GM12873 (cell line): ENCODE measurements around the gene PRDM2.

Source experiments
- CTCF ChIP-seq: IDR thresholded peaks from 2 replicates; pipeline ENCODE4 v1.5.1; 2012; ENCODE audit warnings: low read depth, mild to moderate bottlenecking, moderate library complexity, low read length, control low read depth; ENCODE audit not compliant: insufficient read depth; ENCODE audit errors: missing control alignments

PRDM2 gene

GRCh38 chr1:13779930-13780329, 79.9 kb downstream of the PRDM2 start:
- TF ChIP-seq CTCF = no peak

- TF ChIP-seq CTCF = no peak
These were observed 80.8 kb downstream of the PRDM2 start for GRCh38 chr1:13780780-13781179.

- TF ChIP-seq CTCF = no peak
These were observed 81.2 kb downstream of the PRDM2 start for GRCh38 chr1:13781228-13781627.

GRCh38 chr1:13781907-13782633, 82.1 kb downstream of the PRDM2 start:
- TF ChIP-seq CTCF = no peak

- TF ChIP-seq CTCF = no peak
These were observed 82.8 kb downstream of the PRDM2 start for GRCh38 chr1:13782634-13783360.

GRCh38 chr1:13783551-13783950, 83.6 kb downstream of the PRDM2 start:
- TF ChIP-seq CTCF = no peak

GRCh38 chr1:13784971-13785370, 85.0 kb downstream of the PRDM2 start:
- TF ChIP-seq CTCF = no peak
